Measurements from ENCODE around the gene PANK4. TPM values are rescaled to one million over a fixed set of nuclear protein-coding genes. Genes with fewer than 3 reads are reported as not detected.

Gene PANK4
- total and polyA plus RNA-seq, 9 of the 15 experiments (the other 6 are each of a cell fraction or from before 2014, with no cell fraction given), result 0.93 to 55.6 (median 31.5) TPM

- FAIRE-seq (no peak), ATAC-seq (no peak), DNase-seq (ENCODE audit: extremely low read depth in 1 of 4, low spot score in 3 of 4) (no peak)
- in situ Hi-C loops (cut with MboI), result no loop called here
- Histone ChIP-seq H3K4me2 (ENCODE audit: insufficient read depth, low read length) (no peak overlapping the region), H3K4me3 (no peak overlapping the region), H3K9me1 (ENCODE audit: control insufficient read depth, insufficient read depth, low read length) (no peaks in the 10 kb centered on the region), H3K4me1 (replicated peaks in 1 of 2; ENCODE audit: control insufficient read depth in 2 of 2, insufficient read depth in 2 of 2, low read length in 2 of 2) (peaks cover 0 to 88% of the 10 kb centered on the region in 2 experiments; a peak in 2 of 5 replicates), H2AFZ (ENCODE audit: low read depth, low read length) (no peak overlapping the region), H3K9ac (ENCODE audit: insufficient read depth in 1 of 2, low read depth in 2 of 2, low read length in 2 of 2) (no peak overlapping the region), H3K79me2 (ENCODE audit: control insufficient read depth, insufficient read depth, low read length) (no peaks in the 10 kb centered on the region), H3K9me3 (replicated peaks; ENCODE audit: control insufficient read depth, insufficient read depth, low read depth, low read length) (no peaks in the 10 kb centered on the region), H3K36me3 (ENCODE audit: control insufficient read depth, insufficient read depth, low read length) (no peaks in the 10 kb centered on the region), H3K27ac (ENCODE audit: extremely low read depth, low read depth, low read length) (no peak overlapping the region), H3K27me3 (ENCODE audit: control insufficient read depth in 2 of 2, insufficient read depth in 2 of 2, low read length in 2 of 2) (peaks cover 6 to 71% of the 10 kb centered on the region in 2 experiments; a peak in 3 of 5 replicates), H4K20me1 (replicated peaks; ENCODE audit: control insufficient read depth, insufficient read depth, low read length) (peaks cover 36% of the 10 kb centered on the region)
- no TSS peak for BruUV-seq (replicated peaks)
- WGBS (ENCODE audit: insufficient coverage, low coverage, missing lambda C conversion rate), result 2% methylated on average over 16 of the region's 17 CpGs
- ChIA-PET POLR2A (interaction anchor here (0.6 kb wide), 2 partner anchors 91 to 277 kb away, joined by 3 to 4 read pairs; no protein-coding TSS in a partner anchor), CTCF (ENCODE audit: low intra/inter-chr PET ratio) (no interaction called here)
- intact Hi-C loops (cut with micrococcal nuclease), result no loop called here
- TF ChIP-seq ZNF140 (CRISPR knock-in tag; IDR thresholded peaks at IDR 0.05), result no peak
- no peak for TF ChIP-seq CHD1 (IDR thresholded peaks at IDR 0.05; ENCODE audit: low read length)
- TF ChIP-seq ZNF507 (tag; conservative IDR thresholded peaks at IDR 0.05), result no peak
- TF ChIP-seq SNAPC5 (CRISPR knock-in tag; IDR thresholded peaks at IDR 0.05), result no peak
- no peak for TF ChIP-seq SMAD1 (IDR thresholded peaks at IDR 0.05; ENCODE audit: low read depth, low read length, partially characterized antibody)
- TF ChIP-seq GTF2E2 (tag; IDR thresholded peaks at IDR 0.05), result no peak
- TF ChIP-seq ZBTB17 (CRISPR knock-in tag; IDR thresholded peaks at IDR 0.05), result no peak
- no peak for TF ChIP-seq ZNF407 (IDR thresholded peaks at IDR 0.05; ENCODE audit: low read depth)
- TF ChIP-seq TEAD4 (IDR thresholded peaks at IDR 0.05; ENCODE audit: low read length), result no peak
- no peak for TF ChIP-seq TEAD4 (CRISPR knock-in tag; IDR thresholded peaks at IDR 0.05; ENCODE audit: borderline replicate concordance)
- TF ChIP-seq CBX2 (IDR thresholded peaks at IDR 0.05; ENCODE audit: insufficient read depth, low read length, poor library complexity, severe bottlenecking), result no peak
- no peak for TF ChIP-seq RNF2 (IDR thresholded peaks at IDR 0.05)
- TF ChIP-seq SAFB (IDR thresholded peaks at IDR 0.05; ENCODE audit: borderline replicate concordance, low read depth, low read length), result no peak
- TF ChIP-seq TCF7 (IDR thresholded peaks at IDR 0.05; ENCODE audit: borderline replicate concordance), result no peak
- TF ChIP-seq ZFP30 (CRISPR knock-in tag; IDR thresholded peaks at IDR 0.05; ENCODE audit: borderline replicate concordance), result no peak
- TF ChIP-seq CTBP1 (IDR thresholded peaks at IDR 0.05; ENCODE audit: borderline replicate concordance), result no peak
Measured at GRCh38 chr1:2472109-2472508, 54.3 kb downstream of the PANK4 start.
